NT2/D1 (cell line): Measurements from ENCODE around the gene MCHR1.

Experiments
- DNase-seq: peaks from one replicate; pipeline ENCODE4 v3.0.0-alpha.2; 2011; ENCODE audit warnings: low read depth, low spot score
- H3K27me3 ChIP-seq: 2 replicates; pipeline ENCODE4 v1.6.0; 2011; ENCODE audit warnings: mild to moderate bottlenecking; ENCODE audit not compliant: insufficient read length, insufficient read depth
- H3K36me3 ChIP-seq: 2 replicates; pipeline ENCODE4 v1.6.1; 2011; ENCODE audit warnings: mild to moderate bottlenecking, low read length, mixed read lengths; ENCODE audit not compliant: insufficient read depth, insufficient read length
- H3K4me1 ChIP-seq: 2 replicates; pipeline ENCODE4 v1.5.1; 2011; ENCODE audit not compliant: insufficient read depth, insufficient read length
- H3K4me3 ChIP-seq: 2 replicates; pipeline ENCODE4 v1.5.1; 2011; ENCODE audit warnings: low read depth; ENCODE audit not compliant: insufficient read length
- H3K9ac ChIP-seq: 2 replicates; pipeline ENCODE4 v1.6.0; 2011; ENCODE audit warnings: low read depth; ENCODE audit not compliant: insufficient read length
- H3K9me3 ChIP-seq: 2 replicates; pipeline ENCODE4 v1.5.1; 2011; ENCODE audit warnings: mild to moderate bottlenecking, low read length; ENCODE audit not compliant: insufficient read depth
- SUZ12 ChIP-seq: IDR thresholded peaks from 2 replicates; pipeline ENCODE4 v1.6.1; 2011; ENCODE audit not compliant: insufficient read length, insufficient read depth; ENCODE audit errors: extremely low read depth
- YY1 ChIP-seq: IDR thresholded peaks from 2 replicates; pipeline ENCODE4 v1.6.1; 2011; ENCODE audit not compliant: insufficient read length, insufficient read depth
- ZNF274 ChIP-seq: IDR thresholded peaks from 2 replicates; pipeline ENCODE4 v1.6.1; 2011; ENCODE audit warnings: mild to moderate bottlenecking, low read depth, low read length

Gene MCHR1

DNA sequence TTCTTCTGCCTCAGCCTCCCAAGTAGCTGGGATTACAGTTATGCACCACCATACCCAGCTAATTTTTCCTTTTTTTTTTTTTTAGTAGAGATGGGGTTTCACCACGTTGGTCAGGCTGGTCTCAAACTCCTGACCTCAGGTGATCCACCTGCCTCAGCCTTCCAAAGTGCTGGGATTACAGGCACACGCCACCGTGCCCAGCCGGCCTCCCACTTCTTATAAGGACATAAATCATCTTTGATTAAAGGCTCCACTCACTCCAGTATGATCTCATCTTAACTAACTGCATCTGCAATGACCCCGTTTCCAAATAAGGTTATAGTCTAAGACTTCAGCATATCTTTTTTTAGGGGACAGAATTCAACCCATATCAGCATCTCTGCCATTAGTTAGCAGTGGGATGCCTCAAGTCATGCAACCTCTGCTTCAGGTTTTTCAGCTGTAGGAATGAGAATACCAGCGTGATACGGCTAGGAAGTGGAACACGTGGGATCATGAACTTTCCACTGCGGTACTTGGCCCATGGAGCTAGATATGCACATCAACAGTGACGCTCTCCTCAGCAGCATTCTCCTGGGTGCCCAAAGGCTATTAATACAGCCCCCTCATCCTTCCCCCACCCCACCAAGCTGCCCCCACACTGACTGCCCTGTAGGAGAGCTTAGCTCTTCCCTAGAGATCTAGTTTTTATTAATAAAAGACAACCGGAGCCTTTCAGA, 41.4 kb downstream of the MCHR1 start:
- peaks cover 7% of the 10 kb centered on the region for H3K4me1 ChIP-seq
- TF ChIP-seq ZNF274 (no peak), YY1 (no peak), SUZ12 (no peak)
- DNase-seq = no peak
- no peak overlapping the region for H3K9ac ChIP-seq
- H3K36me3 ChIP-seq = no peaks in the 10 kb centered on the region
- no peak overlapping the region for H3K4me3 ChIP-seq
- H3K27me3 ChIP-seq = no peaks in the 10 kb centered on the region
- no peaks in the 10 kb centered on the region for H3K9me3 ChIP-seq

DNA sequence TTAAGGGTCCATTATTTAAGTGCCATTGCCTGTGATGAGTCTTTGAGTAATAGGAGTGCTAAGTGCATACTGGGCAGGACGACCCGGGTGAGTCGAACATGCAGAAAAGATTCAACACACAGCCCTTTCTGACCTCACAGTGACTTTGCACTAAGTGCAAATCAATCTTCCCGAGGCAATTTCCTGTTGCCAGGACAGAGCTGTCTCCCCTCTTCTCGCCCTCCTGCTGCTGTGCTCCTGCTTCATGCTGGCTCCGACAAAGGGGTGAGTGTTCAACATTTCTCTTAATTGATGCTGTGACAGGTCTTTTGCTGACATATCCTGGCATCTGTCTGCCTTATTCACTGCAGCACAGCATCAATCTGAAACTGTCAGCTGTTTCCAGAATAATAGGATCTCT, 42.0 kb downstream of the MCHR1 start:
- no peak for DNase-seq
- Histone ChIP-seq H3K9ac (no peak overlapping the region), H3K9me3 (no peaks in the 10 kb centered on the region), H3K36me3 (no peaks in the 10 kb centered on the region), H3K4me3 (no peak overlapping the region), H3K4me1 (peaks cover 7% of the 10 kb centered on the region), H3K27me3 (no peaks in the 10 kb centered on the region)
- no peak for TF ChIP-seq ZNF274
- TF ChIP-seq SUZ12 = no peak
- TF ChIP-seq YY1 = no peak

DNA sequence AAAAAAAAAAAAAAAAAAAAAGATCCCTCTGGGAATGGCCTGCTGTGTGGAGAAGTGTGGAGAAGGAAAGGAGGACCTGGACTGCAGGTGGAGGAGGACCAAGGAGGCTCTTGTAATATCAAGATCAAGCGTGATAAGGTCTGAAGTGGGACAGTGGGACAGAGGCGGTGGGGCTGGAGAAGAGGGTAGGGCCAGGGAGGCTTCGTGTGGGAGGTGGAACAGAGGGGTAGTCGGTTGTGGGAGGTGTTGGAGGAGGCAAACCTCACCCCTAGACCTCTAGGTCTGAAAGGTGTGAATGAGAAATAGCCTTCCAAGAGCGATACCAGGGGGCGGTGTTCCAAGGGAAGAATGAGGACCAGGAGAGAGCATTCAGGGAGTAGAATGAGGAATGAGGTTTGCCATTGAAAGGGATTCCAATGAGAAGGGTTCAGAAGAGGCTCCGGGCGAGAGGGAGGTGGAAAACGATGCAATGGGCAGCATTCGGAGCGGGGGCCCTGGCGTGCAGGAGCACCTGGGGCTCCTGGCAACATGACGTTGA, 44.2 kb downstream of the MCHR1 start:
- Histone ChIP-seq H3K9ac (no peak overlapping the region), H3K4me1 (peaks cover 7% of the 10 kb centered on the region), H3K36me3 (no peaks in the 10 kb centered on the region), H3K4me3 (no peak overlapping the region), H3K27me3 (no peaks in the 10 kb centered on the region), H3K9me3 (no peaks in the 10 kb centered on the region)
- no peak for TF ChIP-seq SUZ12
- no peak for TF ChIP-seq YY1
- TF ChIP-seq ZNF274 = no peak
- DNase-seq = no peak

DNA sequence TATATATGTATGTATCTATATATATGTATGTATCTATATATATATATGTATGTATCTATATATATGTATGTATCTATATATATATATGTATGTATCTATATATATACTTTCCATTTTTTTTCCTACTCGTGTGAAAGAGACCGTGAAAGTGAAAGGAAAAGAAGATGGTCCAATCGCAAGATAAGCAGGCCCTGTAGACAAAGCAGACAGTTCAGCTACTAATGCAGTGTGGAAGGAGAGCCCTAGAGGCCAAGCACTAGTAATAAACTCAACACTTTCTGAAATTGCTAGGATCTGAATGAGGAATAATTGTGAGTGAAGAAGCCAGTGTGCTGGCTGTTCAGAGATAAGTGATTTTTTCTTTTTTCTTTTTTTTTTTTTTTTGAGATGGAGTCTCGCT, 47.2 kb downstream of the MCHR1 start:
- no peaks in the 10 kb centered on the region for H3K9me3 ChIP-seq
- no peaks in the 10 kb centered on the region for H3K27me3 ChIP-seq
- H3K4me1 ChIP-seq = peaks cover 4% of the 10 kb centered on the region
- no peaks in the 10 kb centered on the region for H3K36me3 ChIP-seq
- no peak for DNase-seq
- no peak overlapping the region for H3K4me3 ChIP-seq
- TF ChIP-seq ZNF274 (no peak), SUZ12 (no peak), YY1 (no peak)
- no peak overlapping the region for H3K9ac ChIP-seq

DNA sequence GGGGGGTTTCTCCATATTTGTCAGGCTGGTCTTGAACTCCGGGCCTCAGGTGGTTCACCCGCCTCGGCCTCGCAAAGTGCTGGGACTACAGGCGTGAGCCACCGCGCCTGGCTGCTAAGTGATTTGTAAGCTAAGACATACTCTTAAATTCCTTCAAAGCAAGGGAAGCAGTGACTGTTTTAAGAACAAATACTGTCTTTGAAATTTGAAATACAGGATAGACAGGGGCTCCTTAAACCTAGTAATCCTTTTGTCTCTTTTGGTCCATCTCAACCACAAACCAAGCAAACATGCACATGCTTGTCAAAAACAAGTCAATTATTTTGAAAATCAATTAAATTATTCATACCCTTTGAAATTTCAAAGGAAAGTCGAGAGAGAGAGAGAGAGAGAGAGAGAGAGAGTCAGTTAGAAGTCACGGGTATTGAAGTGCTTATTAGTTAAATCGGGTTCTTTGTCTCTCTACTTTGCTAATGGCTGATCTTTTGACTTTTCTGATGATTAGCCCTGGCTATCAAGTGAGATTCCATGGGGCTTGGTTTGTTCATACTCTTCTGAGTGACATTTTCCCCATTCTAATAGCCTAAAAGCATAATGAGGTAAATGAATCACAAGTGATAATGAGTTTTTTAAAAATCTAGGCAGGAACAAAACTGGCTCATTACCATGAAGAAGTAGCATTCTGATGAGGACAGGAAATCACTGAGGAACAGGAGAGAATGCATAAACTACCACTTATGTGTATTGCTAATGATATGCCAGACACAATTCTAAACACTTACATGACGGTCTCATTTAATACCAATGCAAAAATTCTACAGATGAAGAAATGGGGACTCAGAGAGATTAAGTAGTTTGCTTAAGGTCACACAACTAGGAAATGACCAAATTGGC, 48.0 kb downstream of the MCHR1 start:
- no peak overlapping the region for H3K9ac ChIP-seq
- H3K4me3 ChIP-seq = no peak overlapping the region
- no peak for TF ChIP-seq YY1
- no peak for TF ChIP-seq ZNF274
- no peak for TF ChIP-seq SUZ12
- no peaks in the 10 kb centered on the region for H3K9me3 ChIP-seq
- no peaks in the 10 kb centered on the region for H3K27me3 ChIP-seq
- no peak for DNase-seq
- H3K36me3 ChIP-seq = no peaks in the 10 kb centered on the region
- peaks cover 4% of the 10 kb centered on the region for H3K4me1 ChIP-seq

DNA sequence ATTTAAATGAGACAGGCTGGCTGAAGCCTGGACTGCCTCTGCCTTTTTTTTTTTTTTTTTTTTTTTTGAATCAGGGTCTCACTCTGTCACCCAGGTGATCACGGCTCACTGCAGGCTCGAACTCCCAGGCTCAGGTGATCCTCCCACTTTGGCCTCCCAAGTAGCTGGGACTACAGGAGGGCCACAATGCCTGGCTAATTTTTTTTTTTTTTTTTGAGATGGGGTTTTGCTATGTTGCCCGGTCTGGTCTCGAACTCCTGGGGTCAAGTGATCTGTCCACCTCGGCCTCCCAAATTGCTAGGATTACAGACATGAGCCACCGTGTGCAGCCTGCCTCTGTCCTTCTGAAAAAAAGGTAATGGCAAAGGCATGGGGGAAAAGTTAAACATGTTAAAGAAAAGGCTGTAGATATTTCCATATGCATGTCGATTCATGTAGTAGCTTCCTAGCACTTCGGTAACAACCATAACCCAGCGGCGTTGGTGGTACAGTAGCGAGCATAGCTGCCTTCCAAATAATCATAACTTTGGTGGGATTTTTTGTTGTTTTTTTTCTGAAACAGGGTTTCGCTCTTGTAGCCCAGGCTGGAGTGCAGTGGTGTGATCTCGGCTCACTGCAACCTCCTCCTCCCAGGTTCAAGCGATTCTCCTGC, 48.8 kb downstream of the MCHR1 start:
- Histone ChIP-seq H3K27me3 (no peaks in the 10 kb centered on the region), H3K9ac (no peak overlapping the region), H3K4me1 (peaks cover 4% of the 10 kb centered on the region), H3K36me3 (no peaks in the 10 kb centered on the region), H3K9me3 (no peaks in the 10 kb centered on the region), H3K4me3 (no peak overlapping the region)
- TF ChIP-seq SUZ12 = no peak
- no peak for TF ChIP-seq YY1
- no peak for TF ChIP-seq ZNF274
- no peak for DNase-seq

DNA sequence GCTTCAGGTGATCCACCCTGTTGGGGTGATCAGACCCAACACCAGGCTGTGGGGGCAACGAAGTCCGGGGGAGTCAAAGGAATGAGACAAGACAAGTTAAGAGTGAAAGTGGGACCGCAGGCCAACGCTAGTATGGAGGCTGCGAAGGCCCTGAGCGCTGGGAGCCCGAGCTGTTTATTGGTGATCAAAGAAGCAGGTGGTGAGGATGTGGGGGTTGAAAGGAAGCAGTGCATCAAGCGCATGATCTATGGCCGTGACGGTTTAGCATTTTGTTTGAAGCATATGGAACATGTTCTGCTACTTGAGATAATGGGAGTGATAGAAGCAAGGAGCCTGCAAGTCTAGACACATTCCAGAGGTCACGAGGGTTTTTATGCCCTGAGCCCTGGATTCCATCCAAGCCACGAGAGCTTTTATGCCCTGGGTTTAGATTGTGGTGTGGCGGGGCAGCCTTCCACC, 49.5 kb downstream of the MCHR1 start:
- Histone ChIP-seq H3K9ac (no peak overlapping the region), H3K9me3 (no peaks in the 10 kb centered on the region), H3K4me1 (no peaks in the 10 kb centered on the region), H3K27me3 (no peaks in the 10 kb centered on the region), H3K4me3 (no peak overlapping the region), H3K36me3 (no peaks in the 10 kb centered on the region)
- TF ChIP-seq SUZ12 (no peak), YY1 (no peak), ZNF274 (no peak)
- DNase-seq = no peak
